HepG2 (cell line): ENCODE data around the gene SPRR3.

ENCODE experiments used
- CHD2 ChIP-seq: IDR thresholded peaks from 2 replicates; pipeline ENCODE4 v1.6.1; 2011; ENCODE audit warnings: low read depth, low read length, improper control_type of control experiment
- CTCF ChIP-seq: sonication (generic); formaldehyde crosslinking; IDR thresholded peaks from 2 replicates; pipeline ENCODE4 v1.5.0; 2020; ENCODE audit warnings: mild to moderate bottlenecking, missing genetic modification reagents, moderate library complexity
- ETV6 ChIP-seq: sonication (generic); formaldehyde crosslinking; conservative IDR thresholded peaks from 2 replicates; pipeline ENCODE4 v1.4.0; 2020; ENCODE audit warnings: missing genetic modification reagents
- GABPB1 ChIP-seq: IDR thresholded peaks from 2 replicates; pipeline ENCODE4 v1.6.1; 2016; ENCODE audit warnings: mild to moderate bottlenecking, missing genetic modification reagents, moderate library complexity, missing compliant biosample characterization
- KLF16 ChIP-seq, 2 experiments: sonication (generic) in 1 of 2; formaldehyde crosslinking in 1 of 2; IDR thresholded peaks; 2 replicates each; pipeline versions ENCODE4 v1.6.1 to v1.8.0; 2016 to 2023; ENCODE audit warnings: missing genetic modification reagents in 2 of 2, missing compliant biosample characterization in 1 of 2
- NR1H2 ChIP-seq: sonication (generic); formaldehyde crosslinking; IDR thresholded peaks from 2 replicates; pipeline ENCODE4 v1.8.1; 2022; ENCODE audit warnings: low read depth, missing genetic modification reagents, borderline replicate concordance
- ZBTB42 ChIP-seq: sonication (generic); formaldehyde crosslinking; IDR thresholded peaks from 2 replicates; pipeline ENCODE4 v1.5.0; 2020; ENCODE audit warnings: mild to moderate bottlenecking, missing genetic modification reagents
- ZNF891 ChIP-seq: sonication (generic); formaldehyde crosslinking; IDR thresholded peaks from 2 replicates; pipeline ENCODE4 v1.5.0; 2020; ENCODE audit warnings: mild to moderate bottlenecking, missing genetic modification reagents

GRCh38 chr1:153025797-153026196, 24.2 kb downstream of the SPRR3 start:
- TF ChIP-seq GABPB1 (CRISPR knock-in tag), result no peak
- no peak for TF ChIP-seq CTCF (CRISPR knock-in tag)
- no peak for TF ChIP-seq KLF16 (CRISPR knock-in tag; IDR thresholded peaks at IDR 0.05)
- TF ChIP-seq ETV6 (CRISPR knock-in tag), result no peak
- TF ChIP-seq CHD2, result no peak
- no peak for TF ChIP-seq NR1H2 (CRISPR knock-in tag)
- no peak for TF ChIP-seq ZNF891 (CRISPR knock-in tag)
- no peak for TF ChIP-seq ZBTB42 (CRISPR knock-in tag)
